HEK293T (cell line): ENCODE results near the gene MYO7B.

Experiments
- CTCF ChIA-PET: fragments of 350-600 bp; formaldehyde crosslinking; extraction: SDS; loops from one replicate; lab custom pipeline; 2021; ENCODE audit warnings: antibody characterized with exemption, inconsistent platforms; lab: Yijun Ruan, JAX
- POLR2A ChIA-PET: fragments of 350-600 bp; formaldehyde crosslinking; extraction: SDS; loops from one replicate; lab custom pipeline; 2020; ENCODE audit warnings: antibody characterized with exemption, inconsistent platforms; lab: Yijun Ruan, JAX
- DNase-seq: peaks from one replicate; pipeline ENCODE4 v3.0.0; 2012; ENCODE audit warnings: mixed read lengths; ENCODE audit errors: extremely low spot score
- ARNT ChIP-seq: fragments of 450-650 bp; IDR thresholded peaks from 2 replicates; pipeline ENCODE4 v1.6.1; 2017; ENCODE audit warnings: mild to moderate bottlenecking
- BHLHE40 ChIP-seq: fragments of 450-650 bp; IDR thresholded peaks from 2 replicates; pipeline ENCODE4 v1.6.1; 2016; ENCODE audit warnings: mild to moderate bottlenecking, moderate library complexity, borderline replicate concordance
- CTBP1 ChIP-seq: fragments of 450-650 bp; IDR thresholded peaks from 2 replicates; pipeline ENCODE4 v1.6.1; 2016; ENCODE audit warnings: borderline replicate concordance
- ELF4 ChIP-seq: fragments of 450-650 bp; IDR thresholded peaks from 2 replicates; pipeline ENCODE4 v1.6.1; 2017; ENCODE audit warnings: antibody characterized with exemption
- FOXA1 ChIP-seq: fragments of 450-650 bp; IDR thresholded peaks from 2 replicates; pipeline ENCODE4 v1.6.1; 2016; ENCODE audit warnings: mild to moderate bottlenecking
- FOXK2 ChIP-seq: fragments of 450-650 bp; IDR thresholded peaks from 2 replicates; pipeline ENCODE4 v1.6.1; 2016; ENCODE audit warnings: mild to moderate bottlenecking
- FOXM1 ChIP-seq: fragments of 450-650 bp; IDR thresholded peaks from 2 replicates; pipeline ENCODE4 v1.6.1; 2017; ENCODE audit warnings: mild to moderate bottlenecking, borderline replicate concordance
- HDGF ChIP-seq: fragments of 450-650 bp; IDR thresholded peaks from 2 replicates; pipeline ENCODE4 v1.6.1; 2017; ENCODE audit warnings: antibody characterized with exemption, borderline replicate concordance
- L3MBTL2 ChIP-seq: fragments of 450-650 bp; conservative IDR thresholded peaks from 2 replicates; pipeline ENCODE4 v1.6.1; 2016; ENCODE audit warnings: mild to moderate bottlenecking
- LEF1 ChIP-seq: fragments of 450-650 bp; IDR thresholded peaks from 2 replicates; pipeline ENCODE4 v1.6.1; 2017; ENCODE audit warnings: mild to moderate bottlenecking, borderline replicate concordance
- NFRKB ChIP-seq: fragments of 450-650 bp; IDR thresholded peaks from 2 replicates; pipeline ENCODE4 v1.6.1; 2016; ENCODE audit warnings: mild to moderate bottlenecking, moderate library complexity
- SP1 ChIP-seq: fragments of 450-650 bp; IDR thresholded peaks from 2 replicates; pipeline ENCODE4 v1.6.1; 2017
- SUZ12 ChIP-seq: fragments of 450-650 bp; IDR thresholded peaks from 2 replicates; pipeline ENCODE4 v1.6.1; 2016; ENCODE audit warnings: mild to moderate bottlenecking
- TARDBP ChIP-seq: fragments of 450-650 bp; IDR thresholded peaks from 2 replicates; pipeline ENCODE4 v1.6.1; 2016
- ZNF384 ChIP-seq: fragments of 450-650 bp; IDR thresholded peaks from 2 replicates; pipeline ENCODE4 v1.6.1; 2016
- TF ChIP-seq, protein P1 (sequence below): fragments of 450-650 bp; IDR thresholded peaks from 2 replicates; pipeline ENCODE4 v1.6.1; 2016

Gene MYO7B

DNA sequence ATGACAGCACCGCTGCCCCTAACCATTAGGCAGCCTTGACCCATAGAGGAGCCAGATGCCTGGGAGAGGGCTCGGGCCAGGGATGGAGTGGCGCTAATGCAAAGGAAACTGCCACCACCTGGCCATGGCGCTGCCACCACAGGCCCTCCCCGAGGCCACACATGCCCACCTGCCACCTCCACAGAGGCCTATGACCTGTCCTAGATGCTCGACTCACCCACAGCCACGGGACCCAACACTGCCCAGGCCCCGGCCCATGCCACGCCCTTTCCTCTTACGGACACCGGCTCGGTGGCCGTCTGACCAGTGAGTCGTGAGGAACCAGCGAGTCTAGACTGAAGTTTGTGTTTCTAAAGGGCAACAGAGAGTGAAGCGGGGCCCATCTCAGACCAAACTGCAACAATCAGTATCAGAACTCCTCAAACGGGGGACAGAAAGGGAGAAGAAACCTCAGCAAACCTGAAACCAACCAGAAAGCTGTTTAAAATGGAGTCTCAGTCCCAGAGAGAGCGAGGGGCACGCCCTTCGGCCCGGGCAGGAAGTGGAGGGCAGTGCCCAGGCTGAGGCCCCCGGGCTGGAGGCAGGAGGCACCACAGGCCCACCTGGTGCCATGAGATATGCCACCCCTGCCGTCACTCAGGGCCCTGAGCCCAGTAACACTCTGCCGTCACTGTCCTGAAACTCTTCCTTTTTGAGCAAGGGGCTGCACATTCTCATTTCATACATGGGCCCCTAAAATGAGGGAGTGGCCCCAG is 111.2 kb downstream of the MYO7B start:
- POLR2A ChIA-PET: no interaction called here
- DNase-seq: no peak
- CTCF ChIA-PET: interaction anchor here (1.4 kb wide), 1 partner anchor 55 kb away, joined by 9 read pairs; no protein-coding TSS in a partner anchor
- no peak for TF ChIP-seq FOXK2
- no peak for TF ChIP-seq HDGF
- TF ChIP-seq BHLHE40: no peak
- TF ChIP-seq ZNF384: no peak
- TF ChIP-seq ARNT: no peak
- no peak for TF ChIP-seq L3MBTL2
- no peak for TF ChIP-seq SP1
- TF ChIP-seq LEF1: no peak
- TF ChIP-seq SUZ12: no peak
- TF ChIP-seq CTBP1: no peak
- TF ChIP-seq ELF4: no peak

DNA sequence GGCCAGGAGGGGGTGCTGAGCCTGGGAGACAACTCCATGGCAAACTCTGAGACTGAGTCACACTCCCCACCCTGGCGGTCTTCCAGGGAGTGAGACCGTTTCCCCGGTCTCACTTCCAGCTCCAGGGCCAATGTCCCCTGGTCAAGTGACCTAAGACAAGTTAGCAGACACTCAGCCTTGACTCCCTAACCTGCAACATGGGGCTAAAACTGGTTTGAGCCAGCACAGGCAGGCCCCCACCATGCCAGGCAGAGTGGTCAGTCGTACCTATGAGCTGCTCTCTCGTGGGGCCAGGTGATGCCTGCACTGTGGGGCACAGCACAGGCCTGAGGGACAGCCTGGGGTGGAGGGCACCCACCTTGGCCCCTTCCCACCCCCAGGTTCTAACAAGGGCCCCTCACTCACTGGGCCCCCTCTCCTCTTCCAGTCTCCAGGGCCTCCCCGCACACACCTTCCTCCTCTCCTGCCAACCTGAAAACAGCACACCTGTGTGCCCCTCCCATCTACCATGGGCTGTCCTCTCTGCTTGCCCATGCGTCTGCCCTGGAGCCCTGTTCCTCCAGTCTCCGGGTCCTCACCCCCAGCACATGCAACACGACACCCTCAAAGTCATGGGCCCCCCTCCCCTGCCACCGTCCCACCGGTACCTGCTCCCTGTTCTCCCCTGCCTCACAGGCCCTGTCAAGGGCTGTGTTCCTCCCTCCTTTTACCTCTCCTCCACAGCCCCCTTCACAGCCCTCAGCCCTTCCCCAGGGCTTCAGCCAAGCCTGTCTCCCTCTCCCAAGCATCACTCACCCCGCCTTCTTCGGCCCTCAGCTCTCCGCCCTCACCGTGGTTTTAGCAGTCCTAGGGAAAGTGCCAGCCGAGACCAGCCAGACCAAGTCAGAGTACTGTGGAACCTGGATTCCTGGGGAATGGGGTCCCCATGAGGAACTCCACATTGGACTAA is 112.0 kb downstream of the MYO7B start:
- ChIA-PET POLR2A (no interaction called here), CTCF (interaction anchor here (1.4 to 3.9 kb wide), 2 partner anchors 56 kb away, joined by 9 to 46 read pairs; no protein-coding TSS in a partner anchor)
- DNase-seq: no peak
- TF ChIP-seq HDGF (no peak), FOXM1 (no peak), ELF4 (no peak)

DNA sequence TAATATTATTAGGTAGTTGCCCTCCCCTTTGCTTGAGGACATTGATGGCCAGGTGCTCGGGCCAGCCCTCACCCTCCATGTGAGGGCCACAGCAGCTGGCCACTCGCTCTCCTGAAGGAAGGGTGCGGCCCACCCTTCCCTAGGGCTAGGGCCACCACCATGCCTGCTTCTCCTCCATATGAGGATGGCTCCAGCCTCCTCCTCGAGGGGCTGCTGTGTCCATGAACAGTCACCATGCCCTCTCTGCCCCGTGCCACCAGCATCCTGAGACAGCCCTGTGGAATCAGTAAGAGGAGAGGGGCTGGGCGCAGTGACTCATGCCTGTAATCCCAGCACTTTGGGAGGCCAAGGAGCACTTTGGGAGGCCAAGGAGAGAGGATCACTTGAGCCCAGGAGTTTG is 112.8 kb downstream of the MYO7B start:
- CTCF ChIA-PET: interaction anchor here (3.9 kb wide), 1 partner anchor 57 kb away, joined by 46 read pairs; no protein-coding TSS in a partner anchor
- DNase-seq: no peak
- POLR2A ChIA-PET: no interaction called here
- TF ChIP-seq HDGF (no peak), ARNT (no peak), NFRKB (no peak), ZNF384 (no peak), ELF4 (no peak), TARDBP (no peak)
- TF ChIP-seq, protein P1, sequence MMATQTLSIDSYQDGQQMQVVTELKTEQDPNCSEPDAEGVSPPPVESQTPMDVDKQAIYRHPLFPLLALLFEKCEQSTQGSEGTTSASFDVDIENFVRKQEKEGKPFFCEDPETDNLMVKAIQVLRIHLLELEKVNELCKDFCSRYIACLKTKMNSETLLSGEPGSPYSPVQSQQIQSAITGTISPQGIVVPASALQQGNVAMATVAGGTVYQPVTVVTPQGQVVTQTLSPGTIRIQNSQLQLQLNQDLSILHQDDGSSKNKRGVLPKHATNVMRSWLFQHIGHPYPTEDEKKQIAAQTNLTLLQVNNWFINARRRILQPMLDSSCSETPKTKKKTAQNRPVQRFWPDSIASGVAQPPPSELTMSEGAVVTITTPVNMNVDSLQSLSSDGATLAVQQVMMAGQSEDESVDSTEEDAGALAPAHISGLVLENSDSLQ: no peak

DNA sequence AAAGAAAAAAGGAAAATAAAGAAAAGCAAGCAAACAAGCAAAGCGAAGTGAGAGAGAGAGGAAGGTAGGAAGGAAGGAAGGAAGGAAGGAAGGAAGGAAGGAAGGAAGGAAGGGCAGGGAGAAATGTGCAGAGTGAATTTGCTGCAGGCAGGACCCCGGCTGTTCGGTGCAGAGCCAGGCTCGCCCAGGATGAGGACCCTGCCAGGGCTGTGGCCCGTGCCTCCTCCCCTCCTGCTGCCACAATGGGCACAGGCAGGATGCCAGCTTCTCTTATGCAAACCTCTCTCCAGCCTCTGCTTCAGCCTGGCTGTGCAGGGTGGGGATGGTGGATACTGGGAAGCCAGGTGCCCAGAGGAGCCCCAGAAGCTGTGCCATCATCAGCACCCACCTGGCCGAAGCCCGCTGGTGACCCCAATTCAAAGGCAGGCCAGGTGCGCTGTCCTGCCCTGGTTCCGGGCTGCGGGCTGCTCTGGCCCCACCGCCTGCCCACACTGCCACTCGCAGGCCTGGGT is 113.7 kb downstream of the MYO7B start:
- ChIA-PET POLR2A (no interaction called here), CTCF (interaction anchor here (1.0 to 3.9 kb wide), 3 partner anchors 13 to 58 kb away, joined by 3 to 46 read pairs (median 3); no protein-coding TSS in a partner anchor)
- DNase-seq: no peak
- no peak for TF ChIP-seq SUZ12

DNA sequence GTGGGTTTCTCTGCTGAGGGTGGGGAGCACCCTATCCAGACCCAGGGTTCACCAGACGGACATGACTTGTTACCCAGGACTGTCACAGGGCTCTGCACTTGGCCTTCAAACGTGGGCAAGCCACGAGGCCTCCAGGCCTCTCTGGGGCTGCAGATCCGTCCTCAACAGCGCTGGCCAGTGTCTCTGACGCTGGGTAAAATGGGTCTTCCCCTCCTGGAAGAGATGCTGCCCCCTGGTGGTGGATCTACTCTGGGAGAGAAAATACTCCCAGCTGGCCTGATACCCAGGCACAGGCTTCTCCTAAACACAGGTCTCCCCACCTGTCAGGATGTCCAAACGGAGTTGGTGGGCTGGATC is 114.2 kb downstream of the MYO7B start:
- ChIA-PET POLR2A (no interaction called here), CTCF (interaction anchor here (0.7 to 3.9 kb wide), 6 partner anchors 10 to 58 kb away, joined by 3 to 46 read pairs (median 4); no protein-coding TSS in a partner anchor)
- TF ChIP-seq L3MBTL2 (peak; percentile 67), HDGF (no peak), CTBP1 (no peak), FOXA1 (no peak)
- peak; percentile 85 for DNase-seq

DNA sequence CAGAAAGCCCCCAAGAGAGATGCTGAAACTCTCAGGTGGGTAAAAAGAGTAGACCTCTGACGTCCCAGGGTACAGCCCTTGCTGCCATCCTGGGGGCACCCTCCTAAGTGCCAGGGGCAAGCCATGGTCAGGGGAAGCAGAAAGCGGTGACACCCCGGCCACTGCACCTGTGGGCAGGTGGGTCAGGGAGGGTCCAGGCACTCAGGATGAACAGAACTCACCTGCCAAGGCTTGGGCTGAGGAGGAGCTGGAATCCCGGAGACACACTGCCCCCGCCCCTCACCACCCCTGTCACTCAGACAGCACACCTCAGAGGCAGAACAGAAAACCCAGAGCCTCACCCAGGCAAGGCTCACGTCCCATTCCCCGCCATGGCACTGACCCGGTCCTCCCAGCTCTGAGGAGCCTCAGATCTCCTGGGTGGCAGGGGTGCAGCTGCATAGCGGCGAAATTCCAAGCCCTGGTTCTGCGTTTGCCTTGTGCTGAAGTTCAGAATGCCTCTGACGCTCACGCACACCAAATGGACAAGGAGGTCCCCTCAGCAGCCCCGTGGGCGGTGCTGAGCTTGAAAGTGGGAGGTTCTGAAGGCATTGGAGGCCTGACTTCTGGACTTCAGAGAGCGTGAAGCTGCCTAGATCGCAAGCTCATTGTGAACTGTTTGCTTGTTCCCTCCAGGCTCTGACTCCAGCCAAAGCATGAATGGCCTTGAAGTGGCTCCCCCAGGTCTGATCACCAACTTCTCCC is 114.7 kb downstream of the MYO7B start:
- ChIA-PET CTCF (interaction anchor here (0.6 to 3.9 kb wide), 7 partner anchors 10 to 59 kb away, joined by 3 to 46 read pairs (median 4); no protein-coding TSS in a partner anchor), POLR2A (no interaction called here)
- TF ChIP-seq NFRKB: no peak
- TF ChIP-seq SP1: no peak
- TF ChIP-seq FOXM1: no peak
- DNase-seq: no peak

DNA sequence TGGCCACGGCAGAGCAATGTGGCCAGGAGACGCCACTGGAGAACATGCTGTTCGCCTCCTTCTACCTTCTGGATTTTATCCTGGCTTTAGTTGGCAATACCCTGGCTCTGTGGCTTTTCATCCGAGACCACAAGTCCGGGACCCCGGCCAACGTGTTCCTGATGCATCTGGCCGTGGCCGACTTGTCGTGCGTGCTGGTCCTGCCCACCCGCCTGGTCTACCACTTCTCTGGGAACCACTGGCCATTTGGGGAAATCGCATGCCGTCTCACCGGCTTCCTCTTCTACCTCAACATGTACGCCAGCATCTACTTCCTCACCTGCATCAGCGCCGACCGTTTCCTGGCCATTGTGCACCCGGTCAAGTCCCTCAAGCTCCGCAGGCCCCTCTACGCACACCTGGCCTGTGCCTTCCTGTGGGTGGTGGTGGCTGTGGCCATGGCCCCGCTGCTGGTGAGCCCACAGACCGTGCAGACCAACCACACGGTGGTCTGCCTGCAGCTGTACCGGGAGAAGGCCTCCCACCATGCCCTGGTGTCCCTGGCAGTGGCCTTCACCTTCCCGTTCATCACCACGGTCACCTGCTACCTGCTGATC is 115.4 kb downstream of the MYO7B start:
- TF ChIP-seq FOXK2: no peak
- no peak for TF ChIP-seq L3MBTL2
- no peak for TF ChIP-seq FOXM1
- no peak for TF ChIP-seq SP1
- TF ChIP-seq CTBP1: no peak
- TF ChIP-seq ARNT: no peak
- no peak for TF ChIP-seq LEF1
- TF ChIP-seq BHLHE40: no peak
- TF ChIP-seq SUZ12: no peak
- TF ChIP-seq ZNF384: no peak
- no peak for TF ChIP-seq TARDBP
- no peak for TF ChIP-seq HDGF
- no peak for TF ChIP-seq ELF4
- TF ChIP-seq, protein P1: no peak
- TF ChIP-seq FOXA1: no peak
- no peak for TF ChIP-seq NFRKB
- ChIA-PET POLR2A (no interaction called here), CTCF (interaction anchor here (0.6 to 3.9 kb wide), 5 partner anchors 11 to 60 kb away, joined by 3 to 46 read pairs (median 4); no protein-coding TSS in a partner anchor)
- no peak for DNase-seq
